ENCODE data around the gene AP4M1.
"Not testable (repeated sequence)": the region's sequence is repeated elsewhere in the genome, so short reads cannot be mapped to it uniquely, and the experiment has no call there.

Gene AP4M1

GRCh38 chr7:100137851-100138760, 36.7 kb downstream of the AP4M1 start:
- DNase-seq = no peak

- no peak for DNase-seq
Observed at GRCh38 chr7:100141555-100141949, 40.1 kb downstream of the AP4M1 start.

DNA sequence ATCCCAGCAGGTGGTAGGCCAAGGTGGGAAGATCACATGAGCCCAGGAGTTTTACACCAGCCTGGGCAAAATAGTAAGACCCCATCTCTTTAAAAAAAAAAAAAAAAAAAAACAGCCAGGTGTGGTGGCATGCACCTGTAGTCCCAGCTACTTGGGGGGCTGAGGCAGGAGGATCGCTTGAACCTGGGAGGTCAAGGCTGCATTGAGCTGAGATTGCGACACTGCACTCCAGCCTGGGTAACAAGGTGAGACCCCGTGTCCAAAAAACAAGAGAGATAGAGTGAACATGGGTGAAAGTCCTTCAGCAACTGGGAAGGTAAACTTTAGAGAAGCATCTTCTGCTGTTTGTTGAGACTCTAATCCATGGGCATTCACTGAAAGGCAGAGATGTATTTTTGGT, 41.0 kb downstream of the AP4M1 start:
- no peak for DNase-seq

GRCh38 chr7:100146350-100146749, 44.9 kb downstream of the AP4M1 start:
- not testable (repeated sequence) for DNase-seq

GRCh38 chr7:100147278-100147677, 45.8 kb downstream of the AP4M1 start:
- DNase-seq = no peak

GRCh38 chr7:100148225-100148558, 46.7 kb downstream of the AP4M1 start:
- DNase-seq = no peak

DNA sequence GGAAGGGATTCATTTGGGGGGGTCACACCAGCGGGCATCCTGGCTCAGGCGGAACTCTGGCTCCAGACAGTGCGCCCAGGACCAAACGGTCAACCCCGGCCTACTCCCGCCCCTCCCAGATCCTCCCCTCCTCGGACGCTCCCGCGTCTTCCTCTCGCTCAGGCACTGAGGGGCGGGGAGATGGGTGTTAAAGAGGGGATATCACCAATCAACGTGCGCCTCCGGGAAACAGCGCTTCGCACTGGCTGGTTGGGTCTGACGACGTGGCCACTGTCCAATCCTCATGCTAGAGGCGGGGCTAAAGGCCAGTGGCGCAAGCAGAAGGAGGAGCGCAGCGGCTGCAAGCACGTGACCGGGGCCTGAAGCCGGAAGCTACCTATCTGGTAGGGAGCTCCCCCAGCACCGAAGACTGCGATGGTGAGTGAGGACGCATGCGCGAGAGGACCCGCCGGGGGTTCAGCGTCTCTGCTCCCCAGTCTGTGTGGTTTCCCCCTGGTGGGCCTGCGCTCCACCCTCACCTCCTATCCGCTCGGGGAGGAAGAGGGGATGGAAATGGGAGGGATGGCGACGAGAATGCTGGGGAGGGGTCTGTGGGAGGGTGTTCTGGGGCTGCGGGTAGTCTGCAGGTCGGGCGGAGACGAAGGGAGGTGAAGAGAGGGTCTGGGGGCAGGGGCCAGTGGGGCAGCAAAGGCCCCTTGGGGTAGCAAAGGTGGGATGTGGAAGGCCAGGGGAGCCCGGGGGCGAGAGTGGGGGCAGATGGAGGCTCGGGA, 47.3 kb downstream of the AP4M1 start, which contains the start of gene LAMTOR4:
Gene LAMTOR4 (plus strand): TSS at position 360 of the 770 bp plus-strand sequence. CDS start 55 bp downstream, at position 415.
- peak; percentile 97 to 99 for DNase-seq

- no peak for DNase-seq
Observed at GRCh38 chr7:100152404-100152803, 51.0 kb downstream of the AP4M1 start.

GRCh38 chr7:100152937-100153666, 51.7 kb downstream of the AP4M1 start:
- no peak for DNase-seq

GRCh38 chr7:100153708-100154535, 52.5 kb downstream of the AP4M1 start:
- no peak for DNase-seq

DNA sequence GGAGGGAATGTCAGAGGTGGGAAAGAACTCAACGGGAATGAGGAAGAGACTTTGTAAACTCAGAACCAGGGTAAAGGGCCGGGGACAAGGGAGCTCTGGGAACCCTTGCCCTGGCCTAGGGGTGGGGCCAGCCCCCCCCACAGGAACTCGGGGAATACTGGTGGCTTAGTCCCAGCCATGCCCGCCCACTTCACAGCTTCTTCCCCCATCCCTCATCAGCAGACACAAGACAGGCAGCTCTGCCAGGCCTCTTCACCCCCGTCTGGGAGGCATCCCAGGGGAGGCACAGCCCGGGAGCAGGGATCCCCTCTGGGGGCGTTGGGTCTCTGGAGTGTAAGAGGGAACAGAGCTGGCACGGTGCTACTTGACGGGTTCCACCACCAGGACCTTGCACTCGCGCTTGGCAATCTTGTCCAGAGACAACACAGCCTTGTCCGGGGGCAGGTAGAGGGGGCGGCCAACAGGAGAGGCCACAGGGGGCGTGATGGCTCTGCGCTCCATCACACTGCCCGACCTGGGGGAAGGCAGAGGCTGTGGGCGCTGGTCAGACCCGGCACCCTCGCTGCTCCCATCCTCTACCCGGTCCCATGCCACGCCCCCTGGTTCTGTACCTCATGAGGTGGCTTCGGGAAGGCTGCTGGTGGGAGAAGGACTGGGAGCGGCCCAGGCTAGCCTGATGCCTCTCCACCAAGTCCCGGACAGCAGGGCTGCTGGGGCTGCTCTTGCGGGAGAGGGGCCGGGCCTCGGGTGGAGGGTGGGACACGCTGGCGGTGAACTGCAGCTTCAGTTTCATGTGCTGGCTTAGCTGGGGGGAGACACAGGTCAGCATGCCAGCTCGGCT, 53.4 kb downstream of the AP4M1 start:
- no peak for DNase-seq

- no peak for DNase-seq
Observed at GRCh38 chr7:100155553-100156317, 54.3 kb downstream of the AP4M1 start.

GRCh38 chr7:100156331-100157068, 55.1 kb downstream of the AP4M1 start:
- no peak for DNase-seq

GRCh38 chr7:100157069-100157333, 55.6 kb downstream of the AP4M1 start:
- no peak for DNase-seq

GRCh38 chr7:100157334-100158228, 56.1 kb downstream of the AP4M1 start:
- DNase-seq = no peak

Measured in NCI-H524 (cell line).